ENCODE results near the gene KRTAP10-7. TPM values are rescaled to one million over a fixed set of nuclear protein-coding genes. Genes with fewer than 3 reads are reported as not detected.

The KRTAP10-7 gene
- total RNA-seq, 6 experiments from 2014 or later: not detected

GRCh38 chr21:44592446-44593311, 7.7 kb upstream of the KRTAP10-7 start, which contains the start of gene KRTAP10-6:
Gene KRTAP10-6, minus strand, starts transcription at chr21:44592505. Its CDS starts 21 bp downstream, at chr21:44592484.
- intact Hi-C loops (cut with DNase I): no loop called here
- DNase-seq (peak in 1 of 3 donors; percentile 51), ATAC-seq (peak in 3 of 4 donors; percentile 7 to 51 (median 36))
- 50% methylated on average over 1 of the region's 33 CpGs for WGBS (ENCODE audit: insufficient coverage, low coverage, low lambda C conversion rate, missing lambda C conversion rate)
- Histone ChIP-seq H3K27ac (peak within 1 kb of the TSS in 1 of 3 donors; percentile 53), H3K4me1 (peaks cover 0 to 8% (median 0%) of the 10 kb centered on the region in 4 donors), H3K9me3 (no peaks in the 10 kb centered on the region), H3K36me3 (no peaks in the 10 kb centered on the region), H3K4me3 (no peak within 1 kb of the TSS), H3K27me3 (no peaks in the 10 kb centered on the region)
- TF ChIP-seq POLR2A (IDR thresholded peaks at IDR 0.05) (no peak), CTCF (IDR thresholded peaks at IDR 0.05) (no peak)

GRCh38 chr21:44593598-44594405, 6.6 kb upstream of the KRTAP10-7 start:
- ATAC-seq (peak; percentile 88 to 92 (median 90)), DNase-seq (peak; percentile 70 to 96 (median 82))
- H3K4me1 ChIP-seq: peaks cover 0 to 8% (median 0%) of the 10 kb centered on the region in 4 donors
- no peak overlapping the region for H3K4me3 ChIP-seq
- intact Hi-C loops (cut with DNase I): no loop called here
- H3K36me3 ChIP-seq: no peaks in the 10 kb centered on the region
- no peaks in the 10 kb centered on the region for H3K9me3 ChIP-seq
- no peaks in the 10 kb centered on the region for H3K27me3 ChIP-seq
- 19% methylated on average over 18 of the region's 20 CpGs for WGBS (ENCODE audit: insufficient coverage, low coverage, low lambda C conversion rate, missing lambda C conversion rate)
- peak overlapping the region in 1 of 3 donors; percentile 53 for H3K27ac ChIP-seq
- no peak for TF ChIP-seq POLR2A (IDR thresholded peaks at IDR 0.05)

GRCh38 chr21:44594406-44594916, 5.9 kb upstream of the KRTAP10-7 start:
- H3K4me1 ChIP-seq: peaks cover 0 to 8% (median 0%) of the 10 kb centered on the region in 4 donors
- TF ChIP-seq POLR2A (IDR thresholded peaks at IDR 0.05) (no peak), CTCF (IDR thresholded peaks at IDR 0.05) (no peak)
- H3K36me3 ChIP-seq: no peaks in the 10 kb centered on the region
- DNase-seq: no peak
- intact Hi-C loops (cut with DNase I): no loop called here
- H3K9me3 ChIP-seq: no peaks in the 10 kb centered on the region
- no peak overlapping the region for H3K4me3 ChIP-seq
- H3K27ac ChIP-seq: no peak overlapping the region
- WGBS (ENCODE audit: insufficient coverage, low coverage, low lambda C conversion rate, missing lambda C conversion rate): 61% methylated on average over 8 of the region's 12 CpGs
- H3K27me3 ChIP-seq: no peaks in the 10 kb centered on the region
- ATAC-seq: no peak

GRCh38 chr21:44595524-44595923, 4.9 kb upstream of the KRTAP10-7 start:
- no peak for TF ChIP-seq CTCF (IDR thresholded peaks at IDR 0.05)
- H3K4me3 ChIP-seq: no peak overlapping the region
- H3K27me3 ChIP-seq: no peaks in the 10 kb centered on the region
- DNase-seq (no peak), ATAC-seq (no peak)
- no peak overlapping the region for H3K27ac ChIP-seq
- no peaks in the 10 kb centered on the region for H3K36me3 ChIP-seq
- intact Hi-C loops (cut with DNase I): no loop called here
- WGBS (ENCODE audit: insufficient coverage, low coverage, low lambda C conversion rate, missing lambda C conversion rate): 78% methylated on average over 5 of the region's 6 CpGs
- H3K9me3 ChIP-seq: no peaks in the 10 kb centered on the region
- peaks cover 0 to 8% (median 0%) of the 10 kb centered on the region in 4 donors for H3K4me1 ChIP-seq

Measured in right lobe of liver (tissue), 6 donors.